ENCODE data around the gene GID4. TPM values are rescaled to one million over a fixed set of nuclear protein-coding genes. Genes with fewer than 3 reads are reported as not detected.

Gene GID4
- total and polyA plus RNA-seq, 2 of the 13 experiments (the other 11 are each of a cell fraction or from before 2014, with no cell fraction given), result 4.3 to 6.1 TPM

GRCh38 chr17:18038149-18038850 is 908 bp upstream of the GID4 start:
- TSS peak; percentile 67 for BruUV-seq (replicated peaks)
- POLR2A ChIA-PET, result no interaction called here
- DNase-seq (ENCODE audit: low spot score), result no peak
- 3% methylated on average over 13 of the region's 13 CpGs for WGBS (ENCODE audit: low lambda C conversion rate)
- intact Hi-C loops (cut with micrococcal nuclease; ENCODE audit: unreplicated experiment) (no loop called here), in situ Hi-C loops (cut with HindIII; ENCODE audit: extremely low pct_ligation_motif_present, low pct_unique_long_range_greater_than_20kb) (loop anchor here (10.0 kb wide), 1 partner anchor 143 kb away; no protein-coding TSS in a partner anchor)
- H3K9ac ChIP-seq (ENCODE audit: insufficient read depth, low read depth, low read length), result peak overlapping the region; percentile 81
- no peaks in the 10 kb centered on the region for H3K36me3 ChIP-seq (replicated peaks in 1 of 2; ENCODE audit: control insufficient read depth in 1 of 2, insufficient read depth in 2 of 2, low read length in 2 of 2)
- H3K9me3 ChIP-seq (ENCODE audit: low read length), result no peaks in the 10 kb centered on the region
- H2AFZ ChIP-seq (ENCODE audit: low read length), result no peak overlapping the region
- H3K4me2 ChIP-seq (ENCODE audit: low read depth, low read length), result peak overlapping the region; percentile 88
- peak overlapping the region; percentile 58 for H3K27ac ChIP-seq (ENCODE audit: extremely low read length, insufficient read depth, low read length)
- no peak; the same call in 2 of the 3 replicates for ATAC-seq
- H4K20me1 ChIP-seq (ENCODE audit: insufficient read depth, low read length), result no peaks in the 10 kb centered on the region; the same call in 1 of the 2 replicates
- no peaks in the 10 kb centered on the region; a peak in 1 of 5 replicates for H3K27me3 ChIP-seq (ENCODE audit: control insufficient read depth in 1 of 2, insufficient read depth in 2 of 2, low read length in 2 of 2)
- H3K79me2 ChIP-seq (ENCODE audit: insufficient read depth, low read length), result peaks cover 22% of the 10 kb centered on the region
- H3K4me1 ChIP-seq (ENCODE audit: insufficient read depth, low read length), result peaks cover 60% of the 10 kb centered on the region
- CTCF ChIA-PET (ENCODE audit: low intra/inter-chr PET ratio, low total read pairs), result no interaction called here
- H3K4me3 ChIP-seq (replicated peaks in 1 of 3; ENCODE audit: insufficient read depth in 1 of 3, low read depth in 2 of 3, low read length in 3 of 3), result peak overlapping the region; percentile 73 to 89 (median 89)
- no peak for FAIRE-seq
- 0 out of 2 replicates have a peak, but pooled peaks have one; percentile 46 for TF ChIP-seq ZNF776 (CRISPR knock-in tag; IDR thresholded peaks at IDR 0.05)
- no peak for TF ChIP-seq ARNT2 (CRISPR knock-in tag; IDR thresholded peaks at IDR 0.05; ENCODE audit: low read depth)
- TF ChIP-seq MXI1 (IDR thresholded peaks at IDR 0.05; ENCODE audit: borderline replicate concordance, low read depth, low read length), result no peak
- TF ChIP-seq ZNF597 (CRISPR knock-in tag; IDR thresholded peaks at IDR 0.05), result no peak
- no peak for TF ChIP-seq HMG20A (CRISPR knock-in tag; IDR thresholded peaks at IDR 0.05; ENCODE audit: borderline replicate concordance)
- TF ChIP-seq ZNF816 (CRISPR knock-in tag; IDR thresholded peaks at IDR 0.05; ENCODE audit: borderline replicate concordance), result 0 out of 2 replicates have a peak, but pooled peaks have one; percentile 0
- no peak for TF ChIP-seq ZMYM3 (CRISPR knock-in tag; IDR thresholded peaks at IDR 0.05)
- no peak for TF ChIP-seq XBP1 (CRISPR knock-in tag; IDR thresholded peaks at IDR 0.05)
- TF ChIP-seq HNF1B (CRISPR knock-in tag; IDR thresholded peaks at IDR 0.05), result no peak
- TF ChIP-seq CEBPZ (IDR thresholded peaks at IDR 0.05; ENCODE audit: low read length), result no peak
- no peak for TF ChIP-seq NAIF1 (CRISPR knock-in tag; IDR thresholded peaks at IDR 0.05; ENCODE audit: borderline replicate concordance)
- no peak for TF ChIP-seq THRA (CRISPR knock-in tag; IDR thresholded peaks at IDR 0.05; ENCODE audit: borderline replicate concordance)
- no peak for TF ChIP-seq CENPBD1 (CRISPR knock-in tag; IDR thresholded peaks at IDR 0.05; ENCODE audit: borderline replicate concordance, low read depth)
- TF ChIP-seq NR2F6 (IDR thresholded peaks at IDR 0.05), result no peak
- no peak for TF ChIP-seq NR2F6 (CRISPR knock-in tag; IDR thresholded peaks at IDR 0.05)
- no peak for TF ChIP-seq SNAPC5 (CRISPR knock-in tag; IDR thresholded peaks at IDR 0.05; ENCODE audit: borderline replicate concordance)

Measured in HepG2 (cell line).